ENCODE data around the gene CNDP1.
A peak's percentile ranks its signal among the peaks of the same experiment; 100 is the strongest.
"Not testable (repeated sequence)": the region's sequence is repeated elsewhere in the genome, so short reads cannot be mapped to it uniquely, and the experiment has no call there.

The CNDP1 gene

DNA sequence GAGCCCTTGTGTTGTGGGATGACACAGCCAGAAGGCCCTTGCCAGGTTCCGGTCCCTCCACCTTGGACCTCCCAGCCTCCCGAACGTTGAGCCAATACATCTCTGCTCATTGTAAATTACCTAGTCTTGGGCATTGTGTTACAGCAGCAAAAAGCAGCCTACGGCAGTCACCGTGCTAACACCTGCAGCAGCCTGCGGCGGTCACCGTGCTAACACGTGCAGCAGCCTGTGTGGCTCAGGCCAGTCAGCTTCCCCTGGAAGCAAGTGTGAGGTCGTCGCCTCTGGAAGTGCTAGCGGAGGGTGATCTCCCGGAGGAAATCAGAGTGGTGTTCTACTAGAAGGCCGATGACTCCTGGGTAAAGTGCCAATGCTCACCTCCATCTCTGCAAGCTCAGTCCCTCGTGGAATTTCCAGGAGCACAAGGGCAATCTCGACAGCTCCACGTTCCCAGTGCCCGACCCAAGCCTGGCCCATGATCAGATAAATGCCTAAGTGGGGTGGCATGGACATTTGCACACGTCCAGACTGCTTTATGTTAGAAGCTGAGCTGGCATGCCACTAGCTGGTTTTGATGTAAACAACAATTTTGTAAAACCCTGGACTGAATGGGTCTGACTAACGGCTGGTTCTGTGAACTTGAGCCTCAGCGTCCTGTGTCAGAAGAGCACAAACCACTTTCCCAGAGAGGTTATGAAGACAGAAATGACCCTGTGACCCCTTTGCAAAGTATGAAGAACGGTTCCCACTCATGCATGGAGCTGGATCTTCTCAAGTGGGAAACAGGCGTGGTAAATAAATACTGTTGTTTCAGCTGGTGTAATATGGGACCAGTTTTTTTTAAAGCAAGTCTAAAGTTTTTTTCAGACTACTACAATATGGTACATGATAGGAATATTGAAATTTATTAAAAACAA lies 11.4 kb upstream of the CNDP1 start:
- DNase-seq: no peak

DNA sequence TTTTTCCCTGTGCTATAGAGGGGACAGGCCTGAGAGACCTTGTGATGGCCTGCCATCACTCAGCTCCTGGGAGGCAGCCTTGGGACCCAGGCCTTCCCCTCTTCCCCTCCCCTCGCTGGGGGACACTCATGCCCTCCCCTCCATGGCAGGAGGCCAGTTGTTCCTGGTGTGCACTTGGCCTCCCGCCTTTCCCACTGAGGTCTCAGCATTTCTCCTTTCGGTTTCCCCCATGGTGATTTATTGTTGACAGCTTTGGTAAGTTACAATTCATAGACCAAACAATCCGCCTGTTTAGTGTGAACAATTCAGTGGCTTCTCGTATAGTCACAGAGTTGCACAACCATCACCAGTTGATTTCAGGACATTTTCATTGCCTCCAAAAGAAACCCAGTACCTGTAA lies 10.2 kb upstream of the CNDP1 start:
- DNase-seq: peak; percentile 79

GRCh38 chr18:74524915-74525314 lies 9.4 kb upstream of the CNDP1 start:
- DNase-seq: not testable (repeated sequence)

DNA sequence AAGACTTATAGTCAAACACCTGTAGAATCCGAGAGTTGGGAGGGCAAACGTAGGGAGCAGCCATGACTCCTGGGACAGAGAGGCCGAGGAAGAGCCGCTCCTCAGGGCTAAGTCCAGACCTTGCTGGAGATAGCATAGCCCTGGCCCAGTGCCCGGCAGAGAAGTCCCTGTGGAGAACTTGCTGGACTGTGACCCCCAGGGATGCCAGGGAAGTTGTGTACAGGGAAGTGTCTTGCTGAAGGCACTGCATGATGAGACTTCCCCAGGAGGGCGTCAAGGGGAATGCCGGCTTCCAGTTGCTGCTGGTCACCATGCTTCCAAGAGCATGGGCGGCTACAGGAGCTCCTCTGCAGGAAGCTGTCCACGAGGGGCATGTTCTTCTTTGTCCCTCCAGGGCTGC lies 8.6 kb upstream of the CNDP1 start:
- no peak for DNase-seq

DNA sequence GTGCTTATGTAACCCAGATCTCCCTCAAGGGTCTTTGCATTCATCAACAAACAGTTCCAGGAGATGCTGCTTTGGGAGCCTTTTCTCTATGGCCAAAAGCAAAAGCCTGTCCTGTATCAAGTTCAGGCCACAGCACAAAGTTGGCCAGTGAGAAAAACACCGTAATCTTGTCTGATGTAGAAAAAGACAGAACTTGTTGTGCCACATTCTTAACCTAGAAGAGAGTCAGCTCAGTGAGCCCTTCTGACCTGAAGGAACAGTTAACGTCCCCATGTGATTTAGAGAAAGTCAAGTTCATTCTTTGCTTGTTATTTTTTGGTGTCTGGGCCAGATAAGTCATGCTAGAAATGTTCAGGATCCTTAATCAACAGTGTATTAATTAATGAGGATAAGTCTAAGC lies 7.8 kb upstream of the CNDP1 start:
- no peak for DNase-seq

DNA sequence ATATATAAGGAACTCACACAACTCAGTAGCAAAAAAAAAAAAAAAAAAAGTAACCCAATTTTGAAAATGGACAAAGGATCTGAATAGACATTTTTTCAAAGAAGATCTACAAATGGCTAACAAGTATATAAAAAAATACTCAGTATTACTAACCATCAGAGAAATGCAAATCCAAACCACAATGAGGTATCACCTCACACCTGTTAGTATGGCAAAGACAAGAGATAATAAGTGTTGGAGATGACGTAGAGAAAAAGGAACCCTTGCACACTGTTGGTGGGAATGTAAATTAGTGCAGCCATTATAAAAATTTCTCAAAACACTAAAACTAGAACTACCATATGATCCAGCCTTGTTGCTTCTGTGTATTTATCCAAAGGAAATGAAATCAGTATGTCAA lies 5.8 kb upstream of the CNDP1 start:
- DNase-seq: no peak

- DNase-seq: no peak
These were observed 5.4 kb upstream of the CNDP1 start for GRCh38 chr18:74528913-74529312.

- no peak for DNase-seq
These were observed 4.9 kb upstream of the CNDP1 start for GRCh38 chr18:74529378-74529777.

DNA sequence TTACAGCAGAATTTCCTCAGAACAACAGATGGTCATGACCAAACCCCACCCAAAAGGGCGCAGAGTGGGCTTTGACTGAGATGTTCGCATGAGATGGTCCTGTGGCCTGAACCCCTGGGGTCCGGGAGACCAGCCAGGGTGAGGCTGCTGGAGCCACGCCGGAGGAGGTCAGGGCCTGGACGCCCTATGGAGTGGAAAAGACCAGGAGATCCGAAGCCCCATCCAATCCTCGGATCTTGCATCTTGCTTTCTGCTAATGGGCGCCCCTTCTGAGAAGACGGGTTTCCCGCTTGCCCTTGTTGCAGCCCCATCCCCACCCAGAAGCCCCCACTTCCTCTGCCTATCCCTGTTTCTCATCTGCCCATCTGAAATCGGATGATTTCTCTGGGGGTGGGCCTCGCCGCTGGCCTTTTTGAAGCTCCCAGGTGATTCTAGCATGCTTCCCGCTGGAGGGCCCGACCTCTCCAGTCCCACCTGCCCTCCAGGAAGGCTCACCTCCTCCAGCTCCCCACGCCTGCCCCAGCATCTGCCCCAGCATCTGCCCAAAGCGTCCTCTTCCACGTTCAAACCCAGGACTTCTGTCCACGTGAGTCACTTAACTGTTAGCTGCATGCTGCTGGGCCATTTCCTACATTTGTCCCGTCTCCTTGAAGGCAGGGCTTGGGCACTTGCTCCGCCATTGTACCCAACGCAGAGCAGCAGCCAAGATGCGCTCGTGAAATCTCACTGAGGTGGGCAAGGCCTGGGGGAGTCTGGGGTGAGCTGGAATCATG lies 4.3 kb upstream of the CNDP1 start:
- DNase-seq: no peak

DNA sequence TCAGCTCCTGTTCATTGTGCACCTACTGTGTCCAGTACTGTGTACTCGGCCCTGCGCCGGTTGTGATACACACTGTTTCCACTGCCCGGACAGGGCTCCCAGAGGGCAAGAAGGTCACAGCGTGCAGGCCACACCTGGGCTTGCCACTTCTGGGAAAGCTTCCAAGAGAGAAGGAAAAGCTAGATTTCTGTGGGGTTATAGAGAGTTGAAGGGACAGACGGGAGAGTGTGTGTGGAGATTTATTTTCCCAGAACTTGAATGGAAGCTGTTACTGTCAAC lies 3.8 kb upstream of the CNDP1 start:
- DNase-seq: no peak

- no peak for DNase-seq
These were observed 3.3 kb upstream of the CNDP1 start for GRCh38 chr18:74531043-74531442.

- DNase-seq: no peak
These were observed 1.7 kb upstream of the CNDP1 start for GRCh38 chr18:74532511-74533025.

DNA sequence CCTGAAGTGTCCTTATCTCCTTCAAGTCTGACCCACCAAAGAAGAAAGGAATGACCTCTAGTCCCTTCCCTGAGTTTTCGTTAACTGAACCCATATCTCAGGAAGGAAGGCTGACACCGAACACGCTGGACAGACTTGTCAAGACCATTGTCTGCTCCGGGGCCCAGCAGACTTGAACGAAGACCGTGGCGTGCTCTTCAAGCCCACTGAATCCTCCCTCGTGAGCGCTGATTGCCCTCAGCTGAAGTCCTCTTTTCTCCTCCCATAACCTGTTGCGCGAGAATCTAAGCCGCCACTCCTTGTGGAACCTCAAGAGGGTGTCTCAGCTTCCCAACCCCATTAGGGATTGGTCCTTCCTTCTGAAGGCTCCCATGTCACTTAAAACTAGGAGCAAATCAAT lies 634 bp upstream of the CNDP1 start:
- no peak for DNase-seq

- peak; percentile 79 for DNase-seq
These were observed 815 bp downstream of the CNDP1 start for GRCh38 chr18:74534981-74535649.

DNA sequence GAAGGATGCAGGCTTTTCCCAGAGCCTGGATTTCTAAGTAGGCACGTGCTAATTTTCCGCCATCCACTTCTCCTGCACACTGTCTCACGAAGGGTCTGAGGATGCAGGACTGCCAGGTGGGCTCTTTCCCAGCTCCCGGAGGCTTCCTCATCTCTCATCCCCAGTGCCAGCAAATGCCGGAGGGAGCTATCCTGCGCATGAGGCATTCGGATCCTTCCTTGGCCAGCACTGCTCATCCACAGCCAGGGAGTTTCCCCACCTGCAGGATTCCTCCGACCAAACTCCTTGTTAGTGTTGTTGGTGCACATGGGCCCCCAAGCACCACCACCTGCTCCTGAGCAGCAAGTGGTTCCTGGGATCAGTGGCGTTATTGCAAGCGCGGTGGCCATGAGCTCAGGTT lies 5.0 kb downstream of the CNDP1 start:
- no peak for DNase-seq

DNA sequence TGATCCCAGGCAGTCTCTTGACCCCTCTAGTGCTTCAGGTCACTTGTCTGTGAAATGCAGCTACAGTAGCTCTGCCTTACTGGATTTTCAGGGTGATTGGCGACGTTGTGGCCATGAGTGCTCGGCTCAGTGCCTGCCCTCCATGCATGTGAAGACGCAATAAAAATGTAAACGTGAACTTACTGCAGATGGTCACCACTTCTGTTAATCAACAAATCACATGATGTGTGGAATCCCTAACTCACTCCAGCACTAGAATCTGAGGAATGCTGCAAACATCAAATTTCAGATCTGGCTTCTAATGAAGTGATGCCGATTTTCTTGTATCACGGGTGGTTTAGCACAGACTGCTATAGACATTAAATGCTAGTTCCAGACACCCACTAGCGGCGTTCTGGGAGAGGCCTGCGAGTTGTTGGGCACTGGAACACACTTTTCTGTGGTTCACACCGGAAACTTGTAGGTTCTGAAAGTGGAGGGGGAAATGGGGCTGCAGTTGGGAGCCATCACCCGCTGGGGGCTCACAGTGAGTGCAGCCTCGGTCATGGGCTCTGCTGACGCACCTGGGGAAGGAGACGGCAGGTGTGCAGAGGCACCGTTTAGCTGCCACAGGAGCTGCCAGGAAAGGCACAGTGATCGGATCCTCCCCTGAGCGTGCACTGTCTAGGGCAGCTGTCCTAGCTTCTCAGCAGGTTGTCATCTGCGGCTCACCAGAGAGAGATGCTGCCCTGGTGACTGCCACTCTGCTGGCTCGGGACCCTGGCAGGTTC lies 6.5 kb downstream of the CNDP1 start:
- DNase-seq: peak; percentile 83

DNA sequence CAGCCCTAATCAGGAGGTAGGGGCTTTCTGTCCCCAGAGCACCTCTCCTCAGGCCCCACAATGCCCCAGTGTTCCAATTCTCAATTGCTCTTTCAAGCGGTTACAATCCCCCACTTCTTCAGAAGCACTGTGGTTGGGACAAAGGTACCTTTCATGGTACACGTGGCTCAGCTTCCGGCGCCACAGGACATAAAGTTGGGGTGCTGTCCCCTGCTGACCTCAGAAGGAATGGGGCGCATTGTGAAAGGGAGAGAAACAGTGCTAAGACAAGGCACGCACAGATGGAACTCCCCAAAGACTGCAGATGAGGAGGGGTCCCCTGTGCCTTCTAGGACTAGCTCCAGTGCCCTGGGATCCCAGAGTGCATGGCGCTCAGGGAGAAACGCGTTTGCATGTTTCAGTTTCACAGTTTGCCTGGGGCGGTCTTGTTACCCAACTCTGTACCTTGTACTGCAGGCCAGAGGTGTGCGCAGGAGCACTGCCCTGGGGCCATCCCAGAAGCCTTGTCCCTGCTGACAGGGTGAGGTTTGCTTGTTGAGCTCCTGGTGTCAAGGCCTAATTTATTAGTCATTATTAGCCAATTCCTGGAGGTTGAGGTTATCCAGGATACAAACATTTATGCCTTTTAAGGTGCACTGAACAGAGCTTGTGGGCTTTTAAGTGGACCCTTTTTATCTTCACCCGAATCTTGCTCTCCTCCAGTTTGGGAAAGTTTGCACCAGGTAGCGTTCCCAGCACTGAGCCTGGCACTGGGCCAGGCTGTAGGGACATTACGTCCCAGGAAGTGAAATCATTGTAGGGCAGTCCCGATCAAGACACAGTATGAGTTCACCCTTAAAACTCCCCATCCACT lies 7.6 kb downstream of the CNDP1 start:
- DNase-seq: no peak

DNA sequence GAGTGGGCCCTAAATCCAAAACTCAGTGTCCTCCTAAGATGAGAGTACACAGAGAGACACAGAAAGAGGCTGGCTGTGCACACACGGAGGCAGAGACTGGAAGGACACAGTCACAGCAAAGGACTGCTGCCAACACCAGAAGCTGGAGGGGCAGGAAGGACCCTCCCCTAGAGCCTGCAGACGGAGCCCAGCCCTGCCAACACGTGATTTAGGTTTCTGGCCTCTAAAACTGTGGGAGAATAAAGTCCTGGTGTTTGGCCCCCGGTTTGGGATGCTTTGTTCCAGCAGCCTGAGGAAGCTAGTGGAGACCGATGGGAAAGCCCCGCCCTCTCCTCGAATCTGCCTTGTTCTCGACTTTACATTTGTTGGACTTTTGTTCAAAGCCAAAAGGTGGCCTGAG lies 10.6 kb downstream of the CNDP1 start:
- peak; percentile 78 for DNase-seq

DNA sequence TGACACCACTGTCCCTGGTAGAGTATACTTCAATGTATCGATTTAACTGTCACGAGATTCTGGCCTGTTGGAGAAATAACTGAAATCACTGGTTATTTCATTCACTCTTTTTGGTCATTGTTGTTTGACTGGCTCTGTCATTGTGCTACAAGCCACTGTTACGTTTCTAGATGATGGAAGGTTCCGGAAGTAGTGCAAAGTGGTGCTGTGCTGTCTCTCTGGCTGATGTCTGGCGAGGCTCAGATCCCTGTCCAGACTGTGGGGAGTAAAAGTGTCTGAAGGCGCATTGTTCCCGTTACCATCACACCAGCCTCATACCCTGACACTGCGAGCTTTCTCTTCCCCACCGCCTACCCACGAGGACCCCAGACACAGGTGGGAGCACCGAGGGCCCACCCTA lies 11.7 kb downstream of the CNDP1 start:
- no peak for DNase-seq

DNA sequence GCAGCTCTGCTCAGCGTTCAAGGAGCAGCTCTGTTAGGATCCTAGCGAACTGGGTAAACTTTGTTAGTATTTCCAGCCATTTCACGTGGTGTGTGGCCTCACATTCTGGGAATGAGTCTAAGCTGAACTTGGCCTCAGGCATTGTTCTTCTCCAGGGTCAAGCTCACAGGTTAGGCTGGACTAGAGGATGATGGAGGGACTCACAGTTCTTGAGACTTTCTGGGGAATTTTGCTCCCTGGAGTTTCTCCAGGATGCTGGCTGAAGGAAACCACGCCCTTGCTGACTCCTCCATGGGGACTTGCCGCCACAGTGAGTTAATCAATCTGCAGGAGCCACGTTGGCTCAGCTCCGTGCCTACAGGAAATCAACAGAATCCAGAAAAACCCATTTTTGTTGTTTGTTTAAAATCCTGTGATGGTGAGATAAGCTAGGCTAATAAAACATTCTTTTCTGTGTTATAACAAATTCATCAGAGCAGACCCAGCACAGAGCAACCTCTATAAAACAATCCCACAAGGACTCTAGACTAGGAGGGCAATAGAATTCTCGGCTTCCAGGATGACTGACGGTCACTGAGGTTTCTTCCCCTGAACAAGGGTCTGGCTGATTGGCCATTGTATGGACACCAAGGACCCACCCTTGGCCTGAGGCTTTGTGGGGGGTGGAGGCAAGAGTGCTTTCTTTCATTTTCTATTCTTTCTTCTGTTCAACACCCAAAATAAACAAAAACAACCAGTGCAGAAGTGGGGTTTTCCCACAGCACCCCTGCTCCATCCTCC lies 12.6 kb downstream of the CNDP1 start:
- DNase-seq: no peak

DNA sequence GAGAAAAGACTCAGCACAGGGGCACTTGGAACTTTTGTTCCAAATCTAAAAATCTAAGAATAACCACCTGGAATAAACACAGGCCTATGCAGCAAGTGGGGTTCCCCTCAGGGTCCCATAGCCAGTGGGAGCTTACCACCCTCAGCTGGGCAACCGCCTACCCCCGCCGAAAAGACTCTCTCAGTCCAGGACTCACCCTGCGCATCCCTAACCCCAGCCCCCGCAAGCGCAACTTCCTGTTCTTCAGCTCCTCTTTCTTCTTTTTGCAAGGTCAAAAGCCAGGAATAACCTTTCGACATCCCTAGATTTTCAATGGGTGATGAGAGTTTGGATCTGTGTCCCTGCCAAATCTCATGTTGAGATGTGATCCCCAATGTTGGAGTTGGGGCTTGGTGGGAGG lies 13.6 kb downstream of the CNDP1 start:
- no peak for DNase-seq
